Body of pancreas (tissue), 4 donors: ENCODE results near the gene FAM174B.

Source experiments
- POLR2A ChIP-seq, 3 donors: fragments of 450-650 bp; IDR thresholded peaks; one replicate each; pipeline ENCODE4 v1.6.1; 2016; ENCODE audit warnings: antibody characterized with exemption in 3 of 3, mild to moderate bottlenecking in 2 of 3
- TF ChIP-seq, protein P1 (sequence below), 7 experiments: fragments of 450-650 bp in 4 of 7; fragments of 200-600 bp in 3 of 7; sonication (generic) in 3 of 7; IDR thresholded peaks; one replicate each; pipeline ENCODE4 v1.5.1; 2016 to 2019; ENCODE audit warnings: antibody characterized with exemption in 7 of 7

DNA sequence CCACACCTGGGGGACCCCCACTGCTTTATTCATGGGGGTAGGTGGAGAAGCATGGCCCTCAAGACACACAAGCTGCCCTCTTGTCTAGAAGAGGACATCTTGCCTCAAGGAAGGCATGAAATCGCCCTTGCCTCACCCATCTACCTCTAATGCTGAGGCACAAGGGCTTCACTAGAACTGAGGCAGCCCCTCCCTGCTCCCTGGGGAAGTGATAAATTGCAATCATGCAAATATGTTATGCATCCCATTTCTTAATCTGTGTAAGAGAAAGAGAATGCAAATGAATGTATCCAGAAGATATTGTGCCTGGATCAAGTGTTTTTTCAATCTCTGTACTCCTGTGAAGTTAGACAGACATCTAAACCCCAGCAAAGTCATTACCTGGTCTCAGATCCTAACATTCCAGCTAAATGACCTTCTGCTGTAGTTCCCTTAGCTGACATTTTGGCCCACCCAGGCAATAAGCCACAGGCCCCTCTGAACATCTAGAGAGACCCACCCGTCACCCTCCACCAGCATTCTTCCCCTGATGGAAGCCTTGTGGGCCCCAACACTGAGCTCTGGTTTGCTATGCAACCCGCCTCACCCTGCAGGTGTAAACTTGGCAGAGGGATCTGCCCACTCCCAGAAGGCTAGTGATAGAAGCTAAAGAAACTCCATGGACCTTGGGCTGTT, 53.8 kb downstream of the FAM174B start:
- TF ChIP-seq, protein P1, sequence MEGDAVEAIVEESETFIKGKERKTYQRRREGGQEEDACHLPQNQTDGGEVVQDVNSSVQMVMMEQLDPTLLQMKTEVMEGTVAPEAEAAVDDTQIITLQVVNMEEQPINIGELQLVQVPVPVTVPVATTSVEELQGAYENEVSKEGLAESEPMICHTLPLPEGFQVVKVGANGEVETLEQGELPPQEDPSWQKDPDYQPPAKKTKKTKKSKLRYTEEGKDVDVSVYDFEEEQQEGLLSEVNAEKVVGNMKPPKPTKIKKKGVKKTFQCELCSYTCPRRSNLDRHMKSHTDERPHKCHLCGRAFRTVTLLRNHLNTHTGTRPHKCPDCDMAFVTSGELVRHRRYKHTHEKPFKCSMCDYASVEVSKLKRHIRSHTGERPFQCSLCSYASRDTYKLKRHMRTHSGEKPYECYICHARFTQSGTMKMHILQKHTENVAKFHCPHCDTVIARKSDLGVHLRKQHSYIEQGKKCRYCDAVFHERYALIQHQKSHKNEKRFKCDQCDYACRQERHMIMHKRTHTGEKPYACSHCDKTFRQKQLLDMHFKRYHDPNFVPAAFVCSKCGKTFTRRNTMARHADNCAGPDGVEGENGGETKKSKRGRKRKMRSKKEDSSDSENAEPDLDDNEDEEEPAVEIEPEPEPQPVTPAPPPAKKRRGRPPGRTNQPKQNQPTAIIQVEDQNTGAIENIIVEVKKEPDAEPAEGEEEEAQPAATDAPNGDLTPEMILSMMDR (IDR thresholded peaks at IDR 0.05) = no peak
- no peak for TF ChIP-seq POLR2A (IDR thresholded peaks at IDR 0.05)
